Breast epithelium (tissue), 4 donors: Measurements from ENCODE around the gene MYO1A. TPM values are rescaled to one million over a fixed set of nuclear protein-coding genes. Genes with fewer than 3 reads are reported as not detected.

ENCODE experiments used
- DNase-seq, 2 donors: peaks; one replicate each; pipeline ENCODE4 v3.0.0-alpha.2; 2019; ENCODE audit warnings: low spot score in 2 of 2
- H3K27ac ChIP-seq, 2 donors: fragments of 200-600 bp; sonication (generic) in 1 of 2; one replicate each; pipeline ENCODE4 v1.5.1; 2016 to 2019; ENCODE audit warnings: mild to moderate bottlenecking in 1 of 2
- H3K27me3 ChIP-seq, 2 donors: fragments of 200-600 bp; sonication (generic) in 1 of 2; one replicate each; pipeline versions ENCODE4 v1.5.1 to v1.6.0; 2017 to 2019; ENCODE audit warnings: control low read depth in 1 of 2, mild to moderate bottlenecking in 1 of 2
- H3K36me3 ChIP-seq: fragments of 200-600 bp; one replicate; pipeline ENCODE4 v1.5.1; 2019
- H3K4me1 ChIP-seq, 2 donors: fragments of 200-600 bp; sonication (generic); one replicate each; pipeline ENCODE4 v1.5.1; 2016 to 2019; ENCODE audit warnings: control low read depth in 1 of 2
- H3K4me3 ChIP-seq, 3 donors: fragments of 200-600 bp; sonication (generic); 1 replicate in 2 of 3; 2 replicates in 1 of 3; pipeline ENCODE4 v1.5.1; 2016 to 2019; ENCODE audit warnings: mild to moderate bottlenecking in 3 of 3, moderate library complexity in 2 of 3
- H3K9me3 ChIP-seq, 2 donors: fragments of 200-600 bp; sonication (generic) in 1 of 2; one replicate each; pipeline ENCODE4 v1.5.1; 2016 to 2019; ENCODE audit warnings: control low read depth in 1 of 2
- CTCF ChIP-seq, 3 donors: fragments of 450-650 bp; IDR thresholded peaks; one replicate each; pipeline ENCODE4 v1.5.1; 2016 to 2017; ENCODE audit warnings: antibody characterized with exemption in 3 of 3, mild to moderate bottlenecking in 3 of 3, moderate library complexity in 3 of 3
- POLR2A ChIP-seq: fragments of 450-650 bp; IDR thresholded peaks from one replicate; pipeline ENCODE4 v1.6.1; 2016; ENCODE audit warnings: antibody characterized with exemption, mild to moderate bottlenecking, moderate library complexity
- POLR2AphosphoS5 ChIP-seq, 3 donors: sonication (generic); formaldehyde crosslinking; IDR thresholded peaks; one replicate each; pipeline ENCODE4 v1.6.1; 2017; ENCODE audit warnings: antibody characterized with exemption in 3 of 3
- intact Hi-C: fragments of 100-400 bp; cut with DNase I; formaldehyde crosslinking; loops from one replicate; pipeline ENCODE4 v1.15.1; 2023; ENCODE audit warnings: low total_unique reads
- total RNA-seq, 3 donors: library from RNA; depleted of rRNA; stranded (reverse); fragments of >200 nt; gene quantifications; one replicate each; pipeline ENCODE4 v1.1.0, GENCODE V29; 2016

MYO1A gene
- total RNA-seq, 3 donors from 2014 or later: 0.15 to 2.2 (median 0.98) TPM

- no peak for DNase-seq
- intact Hi-C loops: no loop called here
Observed at GRCh38 chr12:57031789-57032188, 18.1 kb downstream of the MYO1A start.

GRCh38 chr12:57031138-57031725, 18.7 kb downstream of the MYO1A start:
- intact Hi-C loops: no loop called here
- DNase-seq: no peak
- Histone ChIP-seq H3K4me3 (no peak overlapping the region), H3K36me3 (no peaks in the 10 kb centered on the region), H3K9me3 (no peaks in the 10 kb centered on the region), H3K4me1 (no peaks in the 10 kb centered on the region), H3K27ac (no peak overlapping the region), H3K27me3 (no peaks in the 10 kb centered on the region)
- TF ChIP-seq CTCF (IDR thresholded peaks at IDR 0.05): no peak
- TF ChIP-seq POLR2A: no peak
- no peak for TF ChIP-seq POLR2AphosphoS5 (IDR thresholded peaks at IDR 0.05)

More at GRCh38 chr12:57031789-57032188, 18.1 kb downstream of the MYO1A start:
- H3K27ac ChIP-seq: no peak overlapping the region
- no peaks in the 10 kb centered on the region for H3K4me1 ChIP-seq
- no peak overlapping the region for H3K4me3 ChIP-seq
- TF ChIP-seq POLR2A: no peak
- no peak for TF ChIP-seq POLR2AphosphoS5 (IDR thresholded peaks at IDR 0.05)
- TF ChIP-seq CTCF (IDR thresholded peaks at IDR 0.05): no peak
- H3K9me3 ChIP-seq: no peaks in the 10 kb centered on the region
- no peaks in the 10 kb centered on the region for H3K36me3 ChIP-seq
- no peaks in the 10 kb centered on the region for H3K27me3 ChIP-seq

GRCh38 chr12:57029457-57029856, 20.5 kb downstream of the MYO1A start:
- no peak overlapping the region for H3K27ac ChIP-seq
- TF ChIP-seq POLR2AphosphoS5 (IDR thresholded peaks at IDR 0.05): no peak
- no peak for TF ChIP-seq CTCF (IDR thresholded peaks at IDR 0.05)
- TF ChIP-seq POLR2A: no peak
- H3K36me3 ChIP-seq: no peaks in the 10 kb centered on the region
- no peaks in the 10 kb centered on the region for H3K4me1 ChIP-seq
- intact Hi-C loops: no loop called here
- no peak overlapping the region for H3K4me3 ChIP-seq
- H3K9me3 ChIP-seq: no peaks in the 10 kb centered on the region
- DNase-seq: no peak
- H3K27me3 ChIP-seq: no peaks in the 10 kb centered on the region

- H3K27ac ChIP-seq: no peak overlapping the region
Observed at GRCh38 chr12:57027805-57028153, 22.1 kb downstream of the MYO1A start.

More at GRCh38 chr12:57027805-57028153, 22.1 kb downstream of the MYO1A start:
- no peaks in the 10 kb centered on the region for H3K36me3 ChIP-seq
- H3K4me3 ChIP-seq: no peak overlapping the region
- no peaks in the 10 kb centered on the region for H3K27me3 ChIP-seq
- TF ChIP-seq POLR2A (no peak), POLR2AphosphoS5 (IDR thresholded peaks at IDR 0.05) (no peak), CTCF (IDR thresholded peaks at IDR 0.05) (no peak)
- no peak for DNase-seq
- H3K9me3 ChIP-seq: no peaks in the 10 kb centered on the region
- H3K4me1 ChIP-seq: no peaks in the 10 kb centered on the region
- intact Hi-C loops: no loop called here
